T-helper 2 cell treated with Interferon-gamma antibody and Interleukin-4, amounts not matched to agents 100 ng/mL and 5 ng/mL, for 36 hours (primary cell): Measurements from ENCODE around the gene GCLM. TPM values are rescaled to one million over a fixed set of nuclear protein-coding genes. Genes with fewer than 3 reads are reported as not detected.
"Not testable (repeated sequence)": the region's sequence is repeated elsewhere in the genome, so short reads cannot be mapped to it uniquely, and the experiment has no call there.

Source experiments
- intact Hi-C: fragments of 100-400 bp; cut with micrococcal nuclease; formaldehyde crosslinking; loops from one replicate; pipeline ENCODE4 v1.15.1; 2023
- total RNA-seq: library from RNA; stranded (reverse); gene quantifications from 2 replicates; pipeline ENCODE4 v1.2.3, GENCODE V29; 2022

Gene GCLM, protein sequence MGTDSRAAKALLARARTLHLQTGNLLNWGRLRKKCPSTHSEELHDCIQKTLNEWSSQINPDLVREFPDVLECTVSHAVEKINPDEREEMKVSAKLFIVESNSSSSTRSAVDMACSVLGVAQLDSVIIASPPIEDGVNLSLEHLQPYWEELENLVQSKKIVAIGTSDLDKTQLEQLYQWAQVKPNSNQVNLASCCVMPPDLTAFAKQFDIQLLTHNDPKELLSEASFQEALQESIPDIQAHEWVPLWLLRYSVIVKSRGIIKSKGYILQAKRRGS
- 27.0 and 27.6 TPM in 2 replicates for total RNA-seq

DNA sequence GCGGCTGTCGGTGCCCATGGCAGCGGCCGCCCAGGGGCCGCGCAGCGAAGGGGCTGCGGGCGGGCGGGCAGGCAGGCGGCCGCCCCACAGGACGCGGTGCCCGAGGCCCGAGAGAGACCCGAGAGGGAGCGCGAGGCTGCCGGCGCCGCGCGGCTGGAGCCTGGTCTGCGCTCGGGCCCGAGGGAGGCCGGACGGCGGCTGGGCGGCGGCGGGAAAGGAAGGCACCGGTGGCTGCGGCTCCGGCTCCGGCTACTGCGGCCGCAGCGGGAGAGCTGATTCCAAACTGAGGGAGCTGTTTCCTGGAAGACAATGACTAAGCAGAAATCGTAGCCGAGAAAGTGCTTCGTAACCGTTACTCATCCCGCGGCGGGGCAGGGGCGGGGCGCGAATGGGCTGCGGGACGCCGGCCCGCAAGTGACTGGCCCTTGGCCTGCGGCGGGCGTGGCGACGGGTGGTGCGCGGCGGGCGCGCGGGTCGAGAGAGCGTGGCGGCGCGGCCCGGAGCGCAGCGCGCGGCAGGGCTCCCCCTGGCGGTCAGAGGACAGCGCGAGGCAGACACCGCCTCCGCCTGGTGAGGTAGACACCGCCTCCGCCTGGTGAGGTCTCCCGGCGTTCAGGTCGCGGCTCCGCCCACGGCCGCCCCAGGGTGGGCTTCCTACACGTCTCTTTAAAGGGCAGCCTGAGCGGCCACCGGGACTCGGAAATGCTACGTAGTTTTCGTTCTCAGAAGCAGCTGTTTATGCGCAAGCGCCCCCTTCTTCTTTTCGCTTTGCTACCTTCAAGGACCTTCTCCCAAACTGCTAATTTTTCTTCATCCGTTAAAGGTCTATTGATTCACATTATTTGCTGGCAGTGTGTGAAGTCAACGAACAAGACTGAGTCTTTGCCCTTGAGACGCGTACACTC lies at the start of gene GCLM:
Gene GCLM (minus strand): TSS at position 285 of the 905 bp plus-strand sequence. CDS start 267 bp downstream, at position 18.
- intact Hi-C loops, result loop anchor here (1.0 to 10.0 kb wide), 8 partner anchors 30 to 1075 kb away; partner anchors contain the start of genes ABCD3, DNTTIP2, DR1 and MTF2

DNA sequence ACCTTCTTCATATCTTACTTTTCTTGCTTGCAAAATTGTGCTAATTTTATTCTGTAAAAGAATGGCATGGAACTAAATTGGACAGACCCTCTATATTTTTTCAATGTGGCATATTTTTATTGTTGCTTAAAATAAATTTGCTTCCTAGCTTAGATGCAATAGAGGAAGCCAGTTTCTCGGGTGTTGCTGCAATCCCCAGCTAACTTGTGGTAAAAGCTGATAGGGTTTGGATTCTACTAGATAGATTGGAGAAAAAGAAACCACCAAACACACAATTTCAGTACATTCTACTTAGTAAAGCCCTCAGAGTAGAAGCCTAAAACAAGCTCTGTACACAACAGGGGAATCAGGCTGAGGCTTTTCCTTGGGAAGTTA lies 49.5 kb upstream of the GCLM start:
- intact Hi-C loops, result no loop called here

DNA sequence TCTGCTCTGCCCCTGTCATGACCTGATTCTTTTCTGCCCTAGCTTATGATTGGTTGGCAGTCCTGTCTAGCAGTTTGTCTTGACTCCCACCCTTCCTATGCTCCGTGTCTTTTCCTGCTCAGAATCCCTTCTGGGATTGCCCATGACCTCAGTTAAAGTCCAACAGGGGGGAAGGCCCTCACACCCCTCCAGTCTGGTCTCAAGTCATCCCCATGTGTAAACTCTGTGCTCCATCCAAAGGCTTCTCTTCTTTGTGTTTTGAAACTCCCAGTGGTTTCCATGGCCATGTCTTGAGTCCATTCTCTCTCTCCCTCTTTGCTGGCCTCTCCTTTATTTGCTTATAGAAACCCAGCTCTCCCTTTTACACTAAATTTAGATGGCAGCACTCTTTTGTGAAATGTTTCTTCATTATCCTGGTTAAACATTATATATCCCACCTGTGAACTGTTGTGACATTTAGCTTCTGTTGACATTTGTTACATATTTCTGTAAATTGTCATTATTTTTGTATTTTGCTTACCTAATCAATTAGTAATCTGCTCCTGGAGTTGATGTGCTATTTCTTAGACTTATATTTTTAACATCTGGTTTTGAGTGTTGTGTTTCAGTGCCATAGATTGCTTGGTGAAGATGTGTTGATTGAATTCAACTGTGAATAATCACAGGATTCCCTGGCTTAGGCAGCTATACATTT lies 48.9 kb upstream of the GCLM start:
- intact Hi-C loops, result no loop called here

DNA sequence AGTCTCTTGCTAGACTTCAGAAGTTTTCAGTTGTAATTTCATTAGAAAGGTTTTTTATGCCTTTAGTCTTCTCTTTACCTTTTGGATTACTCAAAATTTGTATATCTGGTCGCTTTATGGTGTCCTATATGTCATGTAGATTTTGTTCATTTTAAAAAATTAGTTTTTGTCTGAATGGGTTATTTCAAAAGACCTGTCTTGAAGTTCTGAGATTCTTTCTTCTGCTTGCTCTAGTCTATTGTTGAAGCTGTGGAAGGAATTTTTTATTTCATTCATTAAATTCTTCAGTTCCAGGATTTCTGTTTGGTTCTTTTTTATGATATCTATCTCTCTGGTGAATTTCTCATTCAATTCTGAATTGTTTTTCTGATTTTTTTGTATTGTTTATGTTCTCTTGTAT lies 46.5 kb upstream of the GCLM start:
- intact Hi-C loops, result no loop called here

DNA sequence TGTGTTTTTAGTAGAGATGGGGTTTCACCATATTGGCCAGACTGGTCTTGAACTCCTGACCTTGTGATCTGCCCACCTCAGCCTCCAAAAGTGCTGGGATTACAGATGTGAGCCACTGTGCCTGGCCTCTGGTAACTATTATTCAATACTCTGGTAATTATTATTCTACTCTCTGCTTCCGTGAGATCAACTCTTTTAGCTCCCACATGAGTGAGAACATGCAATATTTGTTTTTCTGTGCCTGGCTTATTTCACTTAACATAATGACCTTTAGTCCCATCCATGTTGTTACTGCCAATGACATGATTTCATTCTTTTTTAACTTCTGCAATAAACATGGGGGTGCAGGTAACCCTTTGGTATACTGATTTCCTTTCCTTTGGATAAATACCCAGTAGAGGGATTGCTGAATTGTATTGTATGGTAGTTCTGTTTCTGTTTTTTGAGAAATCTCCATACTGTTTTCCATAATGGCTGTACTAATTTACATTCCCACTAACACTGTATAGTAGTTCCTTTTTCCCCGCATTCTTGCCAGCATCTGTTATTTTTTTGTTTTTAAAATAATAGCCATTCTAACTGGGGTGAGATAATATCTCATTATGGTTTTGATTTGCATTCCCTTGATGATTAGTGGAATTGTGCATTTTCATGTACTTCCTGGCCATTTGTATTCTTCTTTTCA lies 37.9 kb upstream of the GCLM start:
- intact Hi-C loops, result not testable (repeated sequence)

DNA sequence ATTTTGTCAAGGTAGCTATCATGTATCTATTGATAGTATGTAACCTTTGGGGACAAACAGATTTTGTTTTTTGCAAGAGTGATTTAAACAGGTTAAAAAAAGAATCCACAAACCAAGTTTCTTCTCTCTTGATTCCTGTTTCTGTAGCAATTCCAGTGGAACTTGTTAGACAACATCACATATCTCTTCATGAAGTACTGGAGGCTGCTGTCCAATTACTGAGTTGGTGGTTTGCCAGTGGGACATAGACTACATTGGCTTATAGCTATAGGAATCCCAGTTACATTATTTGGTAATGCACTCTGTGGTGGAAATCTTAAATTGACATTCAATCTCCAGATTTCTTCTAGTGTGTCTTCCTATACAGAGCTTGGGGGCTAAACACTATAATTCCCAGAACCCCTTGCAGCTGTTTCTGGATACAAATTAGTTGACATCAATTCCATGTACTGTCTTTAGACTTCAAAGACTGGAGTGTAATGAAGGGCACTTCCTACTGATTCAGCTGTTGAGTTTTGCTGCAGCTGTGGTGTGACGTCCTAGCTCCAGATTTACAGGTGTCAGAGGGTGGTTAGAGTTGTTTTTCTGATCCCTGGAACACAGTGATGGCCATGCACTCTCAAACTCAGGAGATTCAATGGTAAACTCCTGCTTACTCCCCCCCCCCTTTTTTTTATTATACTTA lies 29.4 kb upstream of the GCLM start:
- intact Hi-C loops, result no loop called here

DNA sequence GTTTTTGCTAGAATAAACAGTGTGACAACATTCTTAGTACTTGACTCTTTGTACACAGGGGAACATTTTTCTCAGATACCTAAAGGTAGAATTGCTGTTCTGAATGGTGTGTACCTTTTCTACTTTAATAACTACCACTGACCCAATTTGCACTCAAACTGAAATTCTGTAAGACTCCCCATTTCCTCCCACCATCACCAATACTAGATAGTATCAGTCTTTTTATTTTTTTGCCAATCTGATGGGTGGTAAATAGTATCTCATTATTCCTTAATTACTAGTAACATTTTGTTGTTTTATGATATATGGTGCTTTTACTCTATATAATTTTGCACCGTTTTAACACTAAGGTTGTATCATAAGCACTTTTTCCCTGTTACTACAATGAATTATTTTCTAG lies 28.8 kb upstream of the GCLM start:
- intact Hi-C loops, result no loop called here

DNA sequence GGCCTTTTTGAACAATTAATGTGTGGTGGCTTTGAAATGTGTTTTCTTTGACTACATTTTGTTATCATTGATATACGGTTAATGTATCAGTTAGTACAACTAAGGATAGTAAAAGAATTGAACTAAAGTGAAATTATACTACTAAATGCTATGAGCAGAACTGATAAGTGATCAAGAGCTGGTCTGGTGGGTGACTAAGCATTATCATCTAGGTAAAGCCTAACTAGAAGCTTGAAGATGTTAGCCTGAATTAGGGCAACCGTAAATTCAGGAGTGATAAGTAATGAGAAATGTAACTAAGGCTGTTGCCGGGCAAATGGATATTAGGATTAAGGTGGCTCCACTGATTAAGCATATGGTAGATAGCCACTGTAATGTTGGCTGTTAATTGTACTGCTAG lies 16.0 kb upstream of the GCLM start:
- intact Hi-C loops, result no loop called here

DNA sequence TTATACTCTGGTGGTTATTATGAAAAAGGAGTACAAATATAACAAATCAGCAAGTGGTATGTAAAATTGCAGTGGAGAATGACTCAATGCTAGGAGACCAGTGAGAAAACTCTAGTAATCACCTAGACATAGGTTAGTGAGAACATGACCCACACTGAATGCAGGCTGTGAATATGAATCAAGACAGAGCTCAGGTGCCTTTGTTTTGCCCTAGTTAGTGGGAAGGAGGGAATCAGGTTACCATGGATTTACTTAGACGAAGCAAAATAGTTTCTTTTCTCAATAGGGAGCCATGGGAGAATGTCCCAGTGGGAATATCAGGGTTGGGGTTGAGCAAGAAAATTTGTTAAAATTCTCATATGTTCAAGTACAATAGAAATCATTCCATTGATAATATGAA lies 10.6 kb upstream of the GCLM start:
- intact Hi-C loops, result no loop called here

DNA sequence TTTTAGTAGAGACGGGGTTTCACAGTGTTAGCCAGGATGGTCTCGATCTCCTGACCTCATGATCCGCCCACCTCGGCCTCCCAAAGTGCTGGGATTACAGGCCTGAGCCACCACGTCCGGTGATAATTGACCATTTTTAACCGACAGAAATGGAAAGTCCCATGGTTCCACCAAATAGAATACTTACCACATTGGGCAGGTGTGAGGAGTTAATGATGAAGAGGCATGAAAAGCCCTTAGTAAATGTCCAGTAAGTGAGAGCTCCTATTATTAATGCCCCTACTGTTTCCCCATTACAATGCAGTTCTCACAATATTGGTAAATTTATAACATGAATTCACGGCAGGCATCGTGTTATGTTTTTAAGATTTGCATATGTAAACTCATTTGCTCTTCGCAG lies 8.1 kb upstream of the GCLM start:
- intact Hi-C loops, result no loop called here

DNA sequence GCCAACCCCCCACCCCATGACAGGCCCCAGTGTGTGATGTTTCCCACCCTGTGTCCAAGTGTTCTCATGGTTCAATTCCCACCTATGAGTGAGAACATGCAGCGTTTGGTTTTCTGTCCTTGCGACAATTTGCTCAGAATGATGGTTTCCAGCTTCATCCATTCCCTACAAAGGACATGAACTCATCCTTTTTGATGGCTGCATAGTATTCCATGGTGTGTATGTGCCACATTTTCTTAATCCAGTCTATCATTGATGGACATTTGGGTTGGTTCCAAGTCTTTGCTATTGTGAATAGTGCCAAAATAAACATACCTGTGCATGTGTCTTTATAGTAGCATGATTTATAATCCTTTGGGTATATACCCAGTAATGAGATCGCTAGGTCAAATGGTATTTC lies 1.6 kb upstream of the GCLM start:
- intact Hi-C loops, result not testable (repeated sequence)

DNA sequence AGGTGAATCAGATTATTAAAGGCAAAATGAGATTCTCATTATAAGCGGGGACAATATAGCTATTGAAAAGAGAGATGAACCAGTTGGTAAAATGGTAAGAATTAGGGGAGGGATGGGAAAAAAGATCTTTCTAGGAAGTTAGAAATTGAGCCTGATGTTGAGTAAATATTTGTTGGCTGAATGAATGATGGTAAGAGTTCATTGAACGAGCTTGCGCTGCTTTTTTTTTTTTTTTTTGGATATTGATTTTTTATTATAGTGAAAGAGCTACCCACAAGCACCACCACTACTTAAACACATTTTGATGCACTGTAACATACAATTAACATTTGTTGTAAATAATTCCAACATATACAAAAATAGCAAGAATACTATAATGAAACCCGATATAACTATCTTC lies 1.1 kb upstream of the GCLM start:
- intact Hi-C loops, result no loop called here

DNA sequence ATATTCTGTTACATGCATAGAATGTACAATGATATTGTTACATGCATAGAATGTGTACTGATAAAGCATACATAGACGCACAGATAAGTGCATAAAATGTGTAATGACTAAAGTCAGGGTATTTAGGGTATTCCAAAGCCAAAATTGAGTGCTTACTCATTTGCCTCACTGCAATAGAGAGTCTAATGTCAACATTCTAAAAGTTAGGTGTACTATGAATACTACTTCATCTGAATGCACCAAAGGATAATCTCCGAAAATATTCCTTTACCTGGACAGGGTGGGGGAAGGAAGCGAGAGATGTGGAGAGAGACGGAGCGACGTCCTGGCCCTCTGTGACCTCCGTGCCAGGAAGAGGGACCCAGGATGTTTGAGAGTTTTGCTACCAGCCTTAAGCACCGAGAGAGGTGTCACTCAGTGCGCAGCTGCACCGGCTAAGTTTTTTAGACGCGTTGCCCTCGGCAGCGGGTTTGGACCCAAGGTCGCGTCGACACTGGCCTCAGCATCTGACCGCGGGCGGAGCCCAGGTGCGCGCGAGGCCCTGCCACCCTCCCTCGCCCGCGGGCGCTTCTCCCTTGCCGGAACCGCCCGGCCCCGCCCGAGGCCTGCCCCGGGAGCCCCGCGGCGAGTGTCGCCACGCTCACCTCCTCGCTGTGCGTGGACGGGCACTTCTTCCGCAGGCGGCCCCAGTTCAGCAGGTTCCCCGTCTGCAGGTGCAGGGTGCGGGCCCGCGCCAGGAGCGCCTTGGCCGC lies 660 bp downstream of the GCLM start:
- intact Hi-C loops, result loop anchor here (1.0 to 10.0 kb wide), 8 partner anchors 29 to 1074 kb away; partner anchors contain the start of genes ABCD3, DNTTIP2, DR1 and MTF2

DNA sequence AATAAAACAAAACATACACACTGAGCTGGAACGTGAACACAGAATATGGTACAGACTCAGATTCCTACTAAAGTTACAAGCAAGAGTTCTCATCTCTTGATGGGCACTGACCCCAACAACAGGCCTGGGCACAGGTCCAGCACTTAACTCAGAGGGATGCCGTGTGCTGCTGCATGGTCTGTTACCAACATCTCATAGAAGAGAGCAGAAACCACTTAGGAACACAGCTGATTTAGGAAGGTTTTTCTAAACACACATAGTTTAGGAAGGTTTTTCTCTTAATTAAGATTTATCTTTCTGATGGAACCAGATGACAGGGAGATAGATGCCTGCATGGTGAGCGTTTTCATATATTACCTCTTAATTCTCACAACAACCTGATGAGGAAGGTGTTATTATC lies 1.5 kb downstream of the GCLM start:
- intact Hi-C loops, result loop anchor here (2.0 to 10.0 kb wide), 4 partner anchors 193 to 1073 kb away; partner anchors contain the start of genes DR1, MTF2 and RPL5

DNA sequence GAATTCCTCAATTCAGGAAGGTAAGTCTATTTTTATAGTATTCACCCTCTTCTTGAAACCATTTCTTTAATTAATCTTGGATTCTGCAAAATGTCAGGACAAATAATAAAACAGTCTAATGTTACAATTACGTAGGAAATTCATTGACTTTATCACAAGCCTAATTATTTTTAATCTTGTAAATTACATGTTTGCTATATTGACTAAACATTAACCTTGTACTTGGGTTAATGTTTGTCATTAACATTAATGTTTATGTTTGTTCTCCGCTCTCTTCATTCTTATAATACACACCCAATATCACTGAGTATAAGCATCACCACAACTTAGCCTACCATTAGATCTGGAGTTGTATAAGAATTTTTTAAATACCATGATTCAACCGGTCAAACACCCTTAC lies 2.8 kb downstream of the GCLM start:
- intact Hi-C loops, result loop anchor here (10.0 kb wide), 2 partner anchors 192 to 1072 kb away; partner anchors contain the start of gene RPL5

DNA sequence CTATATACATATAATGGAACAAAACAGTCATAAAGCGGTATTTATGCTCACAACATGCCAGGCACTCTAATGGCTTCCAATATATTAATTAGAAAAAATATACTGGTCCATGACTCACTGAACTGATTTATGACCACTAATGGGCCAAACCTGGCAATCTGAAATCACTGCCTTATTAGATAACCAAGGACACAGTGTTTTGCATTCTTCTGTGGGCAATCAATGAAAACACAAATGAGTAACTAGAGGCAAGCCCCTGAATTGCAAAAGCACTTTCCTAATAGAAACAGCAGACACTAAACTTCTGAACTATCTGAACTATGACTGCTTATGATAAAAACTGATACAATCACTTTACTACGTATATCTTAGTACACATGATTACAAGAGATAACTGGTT lies 3.5 kb downstream of the GCLM start:
- intact Hi-C loops, result loop anchor here (10.0 kb wide), 2 partner anchors 191 to 1071 kb away; partner anchors contain the start of gene RPL5

DNA sequence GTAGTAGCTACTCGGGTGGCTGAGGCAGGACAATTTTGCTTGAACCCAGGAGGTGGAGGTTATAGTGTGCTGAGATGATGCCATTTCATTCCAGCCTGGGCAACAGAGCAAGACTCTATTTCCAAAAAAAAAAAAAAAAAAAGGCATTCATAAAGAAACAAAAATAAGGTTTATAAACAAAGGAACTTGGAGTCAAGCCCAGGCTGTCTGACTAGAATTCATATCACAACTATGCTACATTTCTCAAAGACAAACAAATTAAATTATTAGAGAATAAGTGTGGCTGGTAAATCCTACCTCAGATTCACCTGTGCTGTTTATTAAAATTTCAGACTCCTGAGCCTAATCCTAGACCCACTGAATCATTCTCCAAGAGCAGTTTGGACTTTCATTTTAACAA lies 4.2 kb downstream of the GCLM start:
- intact Hi-C loops, result loop anchor here (10.0 kb wide), 2 partner anchors 190 to 1070 kb away; partner anchors contain the start of gene RPL5

DNA sequence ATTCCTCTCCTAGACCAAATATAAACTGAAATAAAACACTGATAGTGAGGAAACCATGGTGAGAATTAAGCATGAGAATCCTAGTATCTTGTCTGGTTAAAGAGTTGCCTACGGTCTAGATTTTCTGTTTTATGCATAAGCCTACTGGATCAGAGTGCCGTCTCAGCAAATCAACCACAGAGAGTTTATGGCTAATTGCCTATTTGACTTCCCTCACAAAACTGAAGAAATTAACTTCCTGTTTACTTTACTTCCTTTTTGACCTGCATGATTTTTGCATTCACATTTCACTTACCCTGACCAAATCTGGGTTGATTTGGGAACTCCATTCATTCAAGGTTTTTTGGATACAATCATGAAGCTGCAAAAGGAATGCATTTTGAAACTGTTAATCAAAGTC lies 5.0 kb downstream of the GCLM start:
- intact Hi-C loops, result loop anchor here (10.0 kb wide), 2 partner anchors 189 to 1069 kb away; partner anchors contain the start of gene RPL5

DNA sequence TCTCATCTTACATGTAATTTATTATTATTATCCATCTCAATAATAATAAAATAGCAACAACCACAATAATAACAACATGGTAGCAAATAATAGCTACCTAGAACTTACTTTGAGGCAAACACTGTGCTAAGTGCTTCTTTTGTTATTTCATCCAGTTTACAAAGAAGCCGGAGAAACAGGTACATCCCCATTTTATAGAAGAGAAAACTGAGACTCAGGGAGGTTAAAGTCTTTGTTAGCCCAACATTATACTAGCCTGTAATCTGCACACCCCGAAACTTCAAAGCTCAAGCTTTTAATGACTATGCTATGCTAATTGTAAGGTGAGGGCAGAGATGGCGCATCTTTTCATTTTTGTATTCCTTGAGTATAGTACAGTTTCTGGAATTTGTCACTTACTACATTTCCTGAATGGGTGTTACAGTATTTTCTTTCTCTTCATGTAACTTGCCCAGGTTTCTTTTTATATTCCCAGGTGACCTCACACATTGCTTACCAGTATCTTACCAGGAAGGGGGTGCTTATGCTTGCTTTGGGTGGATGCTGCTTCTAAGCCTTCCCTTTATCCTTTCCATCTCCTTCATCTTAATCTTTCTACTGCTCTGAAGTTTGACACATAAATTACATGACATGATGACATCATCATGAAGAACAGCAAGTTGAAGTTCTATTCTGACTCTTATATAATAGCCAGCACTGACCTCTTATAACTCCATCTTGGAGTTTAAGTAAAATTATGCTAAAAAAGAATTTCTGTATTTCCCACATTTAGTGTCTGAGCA lies 8.3 kb downstream of the GCLM start:
- intact Hi-C loops, result loop anchor here (10.0 kb wide), 2 partner anchors 186 to 1066 kb away; partner anchors contain the start of gene RPL5
